ENCODE measurements around the gene FRMD3.

GRCh38 chr9:83392228-83392627, 146.0 kb downstream of the FRMD3 start:
- no peak for TF ChIP-seq EP300 (IDR thresholded peaks at IDR 0.05)
- TF ChIP-seq, protein P1, sequence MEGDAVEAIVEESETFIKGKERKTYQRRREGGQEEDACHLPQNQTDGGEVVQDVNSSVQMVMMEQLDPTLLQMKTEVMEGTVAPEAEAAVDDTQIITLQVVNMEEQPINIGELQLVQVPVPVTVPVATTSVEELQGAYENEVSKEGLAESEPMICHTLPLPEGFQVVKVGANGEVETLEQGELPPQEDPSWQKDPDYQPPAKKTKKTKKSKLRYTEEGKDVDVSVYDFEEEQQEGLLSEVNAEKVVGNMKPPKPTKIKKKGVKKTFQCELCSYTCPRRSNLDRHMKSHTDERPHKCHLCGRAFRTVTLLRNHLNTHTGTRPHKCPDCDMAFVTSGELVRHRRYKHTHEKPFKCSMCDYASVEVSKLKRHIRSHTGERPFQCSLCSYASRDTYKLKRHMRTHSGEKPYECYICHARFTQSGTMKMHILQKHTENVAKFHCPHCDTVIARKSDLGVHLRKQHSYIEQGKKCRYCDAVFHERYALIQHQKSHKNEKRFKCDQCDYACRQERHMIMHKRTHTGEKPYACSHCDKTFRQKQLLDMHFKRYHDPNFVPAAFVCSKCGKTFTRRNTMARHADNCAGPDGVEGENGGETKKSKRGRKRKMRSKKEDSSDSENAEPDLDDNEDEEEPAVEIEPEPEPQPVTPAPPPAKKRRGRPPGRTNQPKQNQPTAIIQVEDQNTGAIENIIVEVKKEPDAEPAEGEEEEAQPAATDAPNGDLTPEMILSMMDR (IDR thresholded peaks at IDR 0.05): no peak
